ENCODE data around the gene MED25.

- TF ChIP-seq GABPA (IDR thresholded peaks at IDR 0.05; ENCODE audit: low read depth) (no peak), REST (IDR thresholded peaks at IDR 0.05; ENCODE audit: insufficient replicate concordance, low read depth) (no peak), CTCF (IDR thresholded peaks at IDR 0.05; ENCODE audit: insufficient read depth, low read length) (no peak)
Observed at GRCh38 chr19:49791776-49792445, 26.2 kb upstream of the MED25 start.
